SU-DHL-6 (cell line): ENCODE results near the gene TTLL11.

Source experiments
- EZH2phosphoT487 ChIP-seq: fragments of 200-600 bp; sonication (generic), shearing (Covaris generic); conservative IDR thresholded peaks from 2 replicates; pipeline ENCODE4 v1.6.1; 2018; ENCODE audit warnings: mild to moderate bottlenecking, antibody characterized with exemption, low read length, moderate library complexity, mixed read lengths
- TF ChIP-seq, protein P1 (sequence below): fragments of 200-600 bp; sonication (generic); IDR thresholded peaks from one replicate; pipeline ENCODE4 v1.5.1; 2017; ENCODE audit warnings: antibody characterized with exemption, mild to moderate bottlenecking, low read length, moderate library complexity; ENCODE audit not compliant: insufficient read depth, poor library complexity, severe bottlenecking

DNA sequence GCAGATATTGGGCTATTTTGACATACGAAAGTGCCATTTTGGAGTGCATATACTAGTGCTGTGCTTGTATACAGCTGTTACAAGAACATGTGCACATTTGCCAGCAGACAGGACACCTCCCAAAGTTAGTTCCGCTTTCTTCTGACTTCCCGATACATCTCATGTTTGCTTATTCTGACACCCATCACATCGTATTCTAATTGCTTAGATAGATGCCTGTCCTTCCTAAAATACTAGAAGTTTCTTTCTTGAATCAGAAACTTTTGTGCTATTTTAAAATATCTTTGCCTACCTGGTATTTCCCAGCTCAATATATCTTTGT lies 177.8 kb downstream of the TTLL11 start:
- TF ChIP-seq, protein P1, sequence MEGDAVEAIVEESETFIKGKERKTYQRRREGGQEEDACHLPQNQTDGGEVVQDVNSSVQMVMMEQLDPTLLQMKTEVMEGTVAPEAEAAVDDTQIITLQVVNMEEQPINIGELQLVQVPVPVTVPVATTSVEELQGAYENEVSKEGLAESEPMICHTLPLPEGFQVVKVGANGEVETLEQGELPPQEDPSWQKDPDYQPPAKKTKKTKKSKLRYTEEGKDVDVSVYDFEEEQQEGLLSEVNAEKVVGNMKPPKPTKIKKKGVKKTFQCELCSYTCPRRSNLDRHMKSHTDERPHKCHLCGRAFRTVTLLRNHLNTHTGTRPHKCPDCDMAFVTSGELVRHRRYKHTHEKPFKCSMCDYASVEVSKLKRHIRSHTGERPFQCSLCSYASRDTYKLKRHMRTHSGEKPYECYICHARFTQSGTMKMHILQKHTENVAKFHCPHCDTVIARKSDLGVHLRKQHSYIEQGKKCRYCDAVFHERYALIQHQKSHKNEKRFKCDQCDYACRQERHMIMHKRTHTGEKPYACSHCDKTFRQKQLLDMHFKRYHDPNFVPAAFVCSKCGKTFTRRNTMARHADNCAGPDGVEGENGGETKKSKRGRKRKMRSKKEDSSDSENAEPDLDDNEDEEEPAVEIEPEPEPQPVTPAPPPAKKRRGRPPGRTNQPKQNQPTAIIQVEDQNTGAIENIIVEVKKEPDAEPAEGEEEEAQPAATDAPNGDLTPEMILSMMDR = no peak
- TF ChIP-seq EZH2phosphoT487 = no peak
